ENCODE results near the gene SLC45A2. TPM values are rescaled to one million over a fixed set of nuclear protein-coding genes. Genes with fewer than 3 reads are reported as not detected.
A peak's percentile ranks its signal among the peaks of the same experiment; 100 is the strongest.

SLC45A2 gene
- total RNA-seq, 1 experiment from 2014 or later, result not detected

DNA sequence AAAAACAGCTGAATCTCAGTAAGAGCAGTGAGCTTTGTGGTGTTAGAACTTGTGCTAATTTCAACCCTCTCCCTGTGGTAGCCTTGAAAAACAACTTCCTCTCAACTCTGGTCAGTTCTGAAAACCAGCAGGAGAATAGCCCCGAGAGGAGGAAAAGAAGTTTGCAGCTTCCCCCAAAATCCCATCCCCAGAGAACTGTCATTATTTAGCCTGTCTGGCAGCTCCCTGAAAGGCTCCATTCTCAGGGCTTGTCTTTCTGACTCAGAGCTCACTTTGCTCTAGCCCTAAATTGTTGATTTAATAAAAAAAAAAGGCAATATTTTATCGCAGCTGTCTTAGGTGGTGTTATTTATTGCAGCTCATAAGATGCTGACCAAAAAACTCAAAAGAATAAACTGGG, 11.4 kb upstream of the SLC45A2 start:
- DNase-seq (ENCODE audit: low spot score), result no peak
- no peaks in the 10 kb centered on the region for H3K27me3 Mint-ChIP-seq (ENCODE audit: low read depth)
- TF ChIP-seq ZNF121 (CRISPR knock-in tag; IDR thresholded peaks at IDR 0.05), result no peak
- TF ChIP-seq, protein P1, sequence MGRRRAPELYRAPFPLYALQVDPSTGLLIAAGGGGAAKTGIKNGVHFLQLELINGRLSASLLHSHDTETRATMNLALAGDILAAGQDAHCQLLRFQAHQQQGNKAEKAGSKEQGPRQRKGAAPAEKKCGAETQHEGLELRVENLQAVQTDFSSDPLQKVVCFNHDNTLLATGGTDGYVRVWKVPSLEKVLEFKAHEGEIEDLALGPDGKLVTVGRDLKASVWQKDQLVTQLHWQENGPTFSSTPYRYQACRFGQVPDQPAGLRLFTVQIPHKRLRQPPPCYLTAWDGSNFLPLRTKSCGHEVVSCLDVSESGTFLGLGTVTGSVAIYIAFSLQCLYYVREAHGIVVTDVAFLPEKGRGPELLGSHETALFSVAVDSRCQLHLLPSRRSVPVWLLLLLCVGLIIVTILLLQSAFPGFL (CRISPR knock-in tag; IDR thresholded peaks at IDR 0.05; ENCODE audit: borderline replicate concordance), result no peak
- TF ChIP-seq ZNF416 (CRISPR knock-in tag; IDR thresholded peaks at IDR 0.05), result no peak
- TF ChIP-seq, protein P2, sequence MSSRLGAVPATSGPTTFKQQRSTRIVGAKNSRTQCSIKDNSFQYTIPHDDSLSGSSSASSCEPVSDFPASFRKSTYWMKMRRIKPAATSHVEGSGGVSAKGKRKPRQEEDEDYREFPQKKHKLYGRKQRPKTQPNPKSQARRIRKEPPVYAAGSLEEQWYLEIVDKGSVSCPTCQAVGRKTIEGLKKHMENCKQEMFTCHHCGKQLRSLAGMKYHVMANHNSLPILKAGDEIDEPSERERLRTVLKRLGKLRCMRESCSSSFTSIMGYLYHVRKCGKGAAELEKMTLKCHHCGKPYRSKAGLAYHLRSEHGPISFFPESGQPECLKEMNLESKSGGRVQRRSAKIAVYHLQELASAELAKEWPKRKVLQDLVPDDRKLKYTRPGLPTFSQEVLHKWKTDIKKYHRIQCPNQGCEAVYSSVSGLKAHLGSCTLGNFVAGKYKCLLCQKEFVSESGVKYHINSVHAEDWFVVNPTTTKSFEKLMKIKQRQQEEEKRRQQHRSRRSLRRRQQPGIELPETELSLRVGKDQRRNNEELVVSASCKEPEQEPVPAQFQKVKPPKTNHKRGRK (CRISPR knock-in tag; IDR thresholded peaks at IDR 0.05; ENCODE audit: borderline replicate concordance), result no peak
- TF ChIP-seq, protein P3, sequence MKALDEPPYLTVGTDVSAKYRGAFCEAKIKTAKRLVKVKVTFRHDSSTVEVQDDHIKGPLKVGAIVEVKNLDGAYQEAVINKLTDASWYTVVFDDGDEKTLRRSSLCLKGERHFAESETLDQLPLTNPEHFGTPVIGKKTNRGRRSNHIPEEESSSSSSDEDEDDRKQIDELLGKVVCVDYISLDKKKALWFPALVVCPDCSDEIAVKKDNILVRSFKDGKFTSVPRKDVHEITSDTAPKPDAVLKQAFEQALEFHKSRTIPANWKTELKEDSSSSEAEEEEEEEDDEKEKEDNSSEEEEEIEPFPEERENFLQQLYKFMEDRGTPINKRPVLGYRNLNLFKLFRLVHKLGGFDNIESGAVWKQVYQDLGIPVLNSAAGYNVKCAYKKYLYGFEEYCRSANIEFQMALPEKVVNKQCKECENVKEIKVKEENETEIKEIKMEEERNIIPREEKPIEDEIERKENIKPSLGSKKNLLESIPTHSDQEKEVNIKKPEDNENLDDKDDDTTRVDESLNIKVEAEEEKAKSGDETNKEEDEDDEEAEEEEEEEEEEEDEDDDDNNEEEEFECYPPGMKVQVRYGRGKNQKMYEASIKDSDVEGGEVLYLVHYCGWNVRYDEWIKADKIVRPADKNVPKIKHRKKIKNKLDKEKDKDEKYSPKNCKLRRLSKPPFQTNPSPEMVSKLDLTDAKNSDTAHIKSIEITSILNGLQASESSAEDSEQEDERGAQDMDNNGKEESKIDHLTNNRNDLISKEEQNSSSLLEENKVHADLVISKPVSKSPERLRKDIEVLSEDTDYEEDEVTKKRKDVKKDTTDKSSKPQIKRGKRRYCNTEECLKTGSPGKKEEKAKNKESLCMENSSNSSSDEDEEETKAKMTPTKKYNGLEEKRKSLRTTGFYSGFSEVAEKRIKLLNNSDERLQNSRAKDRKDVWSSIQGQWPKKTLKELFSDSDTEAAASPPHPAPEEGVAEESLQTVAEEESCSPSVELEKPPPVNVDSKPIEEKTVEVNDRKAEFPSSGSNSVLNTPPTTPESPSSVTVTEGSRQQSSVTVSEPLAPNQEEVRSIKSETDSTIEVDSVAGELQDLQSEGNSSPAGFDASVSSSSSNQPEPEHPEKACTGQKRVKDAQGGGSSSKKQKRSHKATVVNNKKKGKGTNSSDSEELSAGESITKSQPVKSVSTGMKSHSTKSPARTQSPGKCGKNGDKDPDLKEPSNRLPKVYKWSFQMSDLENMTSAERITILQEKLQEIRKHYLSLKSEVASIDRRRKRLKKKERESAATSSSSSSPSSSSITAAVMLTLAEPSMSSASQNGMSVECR (CRISPR knock-in tag; IDR thresholded peaks at IDR 0.05; ENCODE audit: borderline replicate concordance), result no peak
- TF ChIP-seq, protein P4, sequence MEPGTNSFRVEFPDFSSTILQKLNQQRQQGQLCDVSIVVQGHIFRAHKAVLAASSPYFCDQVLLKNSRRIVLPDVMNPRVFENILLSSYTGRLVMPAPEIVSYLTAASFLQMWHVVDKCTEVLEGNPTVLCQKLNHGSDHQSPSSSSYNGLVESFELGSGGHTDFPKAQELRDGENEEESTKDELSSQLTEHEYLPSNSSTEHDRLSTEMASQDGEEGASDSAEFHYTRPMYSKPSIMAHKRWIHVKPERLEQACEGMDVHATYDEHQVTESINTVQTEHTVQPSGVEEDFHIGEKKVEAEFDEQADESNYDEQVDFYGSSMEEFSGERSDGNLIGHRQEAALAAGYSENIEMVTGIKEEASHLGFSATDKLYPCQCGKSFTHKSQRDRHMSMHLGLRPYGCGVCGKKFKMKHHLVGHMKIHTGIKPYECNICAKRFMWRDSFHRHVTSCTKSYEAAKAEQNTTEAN (CRISPR knock-in tag; IDR thresholded peaks at IDR 0.05), result no peak
- TF ChIP-seq, protein P5, sequence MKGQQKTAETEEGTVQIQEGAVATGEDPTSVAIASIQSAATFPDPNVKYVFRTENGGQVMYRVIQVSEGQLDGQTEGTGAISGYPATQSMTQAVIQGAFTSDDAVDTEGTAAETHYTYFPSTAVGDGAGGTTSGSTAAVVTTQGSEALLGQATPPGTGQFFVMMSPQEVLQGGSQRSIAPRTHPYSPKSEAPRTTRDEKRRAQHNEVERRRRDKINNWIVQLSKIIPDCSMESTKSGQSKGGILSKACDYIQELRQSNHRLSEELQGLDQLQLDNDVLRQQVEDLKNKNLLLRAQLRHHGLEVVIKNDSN (CRISPR knock-in tag; IDR thresholded peaks at IDR 0.05), result no peak
- no peak for TF ChIP-seq ZNF423 (CRISPR knock-in tag; IDR thresholded peaks at IDR 0.05)
- no peak overlapping the region for H3K4me3 Mint-ChIP-seq
- H3K36me3 Mint-ChIP-seq, result peaks cover 5% of the 10 kb centered on the region
- peak; percentile 47; the same call in 1 of the 2 replicates for ATAC-seq
- CTCF ChIA-PET, result interaction anchor here (1.0 to 2.8 kb wide), 3 partner anchors 12 to 26 kb away, joined by 5 to 12 read pairs (median 5); partner anchors contain the start of gene AMACR
- H3K4me1 Mint-ChIP-seq, result peaks cover 24% of the 10 kb centered on the region
- H3K9me3 Mint-ChIP-seq, result no peaks in the 10 kb centered on the region
- H3K27ac Mint-ChIP-seq, result peak overlapping the region; percentile 21; the same call in 1 of the 2 replicates
- POLR2A ChIA-PET, result interaction anchor here (0.5 kb wide), 1 partner anchor 526 kb away, joined by 4 read pairs; no protein-coding TSS in a partner anchor

DNA sequence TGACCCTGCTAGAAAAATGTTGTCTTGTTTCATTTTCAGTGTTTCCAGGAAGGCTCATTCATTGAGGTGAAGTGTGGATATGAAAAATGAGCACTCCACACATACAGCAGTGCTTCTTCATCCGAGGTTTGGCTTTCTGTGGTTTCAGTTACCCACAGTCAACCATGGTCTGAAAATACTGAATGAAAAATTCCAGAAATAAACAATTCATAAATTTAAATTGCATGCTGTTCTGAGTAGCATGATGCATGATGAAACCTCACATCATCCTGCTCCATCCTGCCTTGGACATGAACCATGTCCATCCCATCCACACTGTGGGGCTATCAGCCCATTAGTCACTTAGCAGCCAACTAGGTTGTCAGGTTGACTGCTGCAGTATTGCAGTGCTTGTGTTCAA, 10.4 kb upstream of the SLC45A2 start:
- TF ChIP-seq EMX1 (CRISPR knock-in tag; IDR thresholded peaks at IDR 0.05) (no peak), IRF2 (CRISPR knock-in tag; IDR thresholded peaks at IDR 0.05; ENCODE audit: borderline replicate concordance, low read depth) (no peak), GABPB1 (CRISPR knock-in tag; IDR thresholded peaks at IDR 0.05) (peak; percentile 69), FOXK1 (CRISPR knock-in tag; IDR thresholded peaks at IDR 0.05) (no peak), NFATC4 (CRISPR knock-in tag; IDR thresholded peaks at IDR 0.05) (no peak)
- Mint-ChIP-seq H3K4me3 (no peak overlapping the region), H3K36me3 (peaks cover 5% of the 10 kb centered on the region), H3K4me1 (peaks cover 22% of the 10 kb centered on the region), H3K27me3 (ENCODE audit: low read depth) (no peaks in the 10 kb centered on the region), H3K27ac (peak overlapping the region; percentile 41; the same call in 1 of the 2 replicates), H3K9me3 (no peaks in the 10 kb centered on the region)
- CTCF ChIA-PET, result no interaction called here
- POLR2A ChIA-PET, result no interaction called here
- ATAC-seq, result no peak
- no peak for DNase-seq (ENCODE audit: low spot score)

DNA sequence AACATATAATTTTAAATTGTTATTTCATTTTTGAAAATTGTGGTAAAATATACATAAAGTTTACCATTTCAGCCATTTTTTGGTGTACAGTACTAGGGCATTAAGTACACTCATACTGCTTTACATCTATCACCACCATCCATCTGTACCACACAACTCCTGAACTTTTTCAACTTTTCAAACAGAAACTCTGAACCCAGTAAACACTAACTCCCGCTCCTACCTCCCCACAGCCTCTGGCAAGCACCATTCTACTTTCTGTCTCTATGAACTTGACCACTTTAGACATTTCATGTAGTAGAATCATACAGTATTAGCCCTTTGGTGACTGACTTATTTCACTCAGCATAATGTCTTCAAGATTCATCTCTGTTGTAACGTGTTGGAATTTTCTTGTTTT, 8.4 kb upstream of the SLC45A2 start:
- H3K27me3 Mint-ChIP-seq (ENCODE audit: low read depth), result no peaks in the 10 kb centered on the region
- peaks cover 6% of the 10 kb centered on the region for H3K9me3 Mint-ChIP-seq
- TF ChIP-seq CREM (CRISPR knock-in tag; IDR thresholded peaks at IDR 0.05), result no peak
- no peak for TF ChIP-seq ELF4 (CRISPR knock-in tag; IDR thresholded peaks at IDR 0.05; ENCODE audit: low read depth)
- no peak for TF ChIP-seq ZNF671 (CRISPR knock-in tag; IDR thresholded peaks at IDR 0.05)
- TF ChIP-seq ATF1 (CRISPR knock-in tag; IDR thresholded peaks at IDR 0.05), result no peak
- no peak overlapping the region for H3K27ac Mint-ChIP-seq
- CTCF ChIA-PET, result no interaction called here
- H3K4me1 Mint-ChIP-seq, result peaks cover 20% of the 10 kb centered on the region
- peaks cover 19% of the 10 kb centered on the region for H3K36me3 Mint-ChIP-seq
- no peak for ATAC-seq
- no peak for DNase-seq (ENCODE audit: low spot score)
- no peak overlapping the region for H3K4me3 Mint-ChIP-seq
- POLR2A ChIA-PET, result no interaction called here

Data from WTC11 (cell line).